ENCODE data around the gene JPH2. TPM values are rescaled to one million over a fixed set of nuclear protein-coding genes. Genes with fewer than 3 reads are reported as not detected.
"Not testable (repeated sequence)": the region's sequence is repeated elsewhere in the genome, so short reads cannot be mapped to it uniquely, and the experiment has no call there.

Gene JPH2
- total RNA-seq = 0.16 TPM

DNA sequence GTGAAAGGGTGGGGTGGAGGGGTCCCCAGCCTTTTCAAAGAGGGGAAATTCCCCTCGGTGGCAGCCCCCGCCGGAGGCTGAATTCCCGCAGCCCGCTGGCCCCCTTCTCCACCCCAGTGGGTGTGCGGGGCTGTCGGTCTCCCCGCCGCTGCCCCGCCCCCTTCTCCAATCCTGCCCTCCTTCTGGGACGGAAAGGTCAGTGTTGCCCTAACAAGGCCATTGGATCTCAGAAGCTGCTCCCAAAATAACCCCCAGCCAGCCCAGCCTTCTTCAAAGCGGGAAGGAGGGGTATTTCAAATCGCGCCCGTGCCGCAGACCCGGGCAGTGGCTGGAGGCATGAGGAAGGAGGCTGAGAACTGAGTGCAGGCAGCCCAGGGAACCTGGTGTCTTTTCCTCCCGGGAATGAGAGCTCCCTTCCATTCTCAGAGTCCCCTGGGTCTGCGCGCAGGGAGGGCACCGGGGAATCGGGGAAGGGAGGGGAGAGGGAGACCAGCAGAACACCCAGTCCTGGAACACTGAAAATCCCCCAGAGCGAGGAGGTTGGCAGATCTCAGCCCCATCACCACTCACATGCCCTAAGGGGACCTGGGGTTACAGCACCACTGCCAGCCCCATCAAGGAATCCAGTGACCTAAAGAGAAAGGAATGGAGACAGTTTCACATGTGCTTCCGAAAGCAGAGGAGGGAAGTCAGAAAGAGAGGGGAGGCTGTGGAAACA, at the start of gene JPH2:
Gene JPH2 (minus strand): TSS at position 135 of the 718 bp plus-strand sequence. CDS start 483 bp downstream, outside the sequence.
- no peak for DNase-seq

DNA sequence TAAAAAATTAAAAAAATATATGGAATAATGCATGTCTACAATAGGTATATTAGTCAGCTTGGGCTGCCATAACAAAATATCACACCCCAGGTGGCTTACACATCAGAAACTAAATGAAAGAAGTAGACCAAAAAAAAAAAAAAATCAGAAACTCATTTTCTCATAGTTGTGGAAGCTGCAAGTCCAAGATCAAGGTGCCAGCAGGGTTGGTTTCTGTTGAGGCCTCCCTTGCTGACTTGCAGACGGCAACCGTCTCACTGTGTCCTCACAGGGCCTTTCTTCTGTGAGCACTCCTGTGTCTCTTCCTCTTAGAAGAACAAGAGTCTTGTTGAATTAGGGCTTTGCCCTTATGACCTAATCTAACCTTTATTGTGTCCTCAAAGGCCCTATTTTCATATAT, 48.7 kb upstream of the JPH2 start:
- no peak for DNase-seq

DNA sequence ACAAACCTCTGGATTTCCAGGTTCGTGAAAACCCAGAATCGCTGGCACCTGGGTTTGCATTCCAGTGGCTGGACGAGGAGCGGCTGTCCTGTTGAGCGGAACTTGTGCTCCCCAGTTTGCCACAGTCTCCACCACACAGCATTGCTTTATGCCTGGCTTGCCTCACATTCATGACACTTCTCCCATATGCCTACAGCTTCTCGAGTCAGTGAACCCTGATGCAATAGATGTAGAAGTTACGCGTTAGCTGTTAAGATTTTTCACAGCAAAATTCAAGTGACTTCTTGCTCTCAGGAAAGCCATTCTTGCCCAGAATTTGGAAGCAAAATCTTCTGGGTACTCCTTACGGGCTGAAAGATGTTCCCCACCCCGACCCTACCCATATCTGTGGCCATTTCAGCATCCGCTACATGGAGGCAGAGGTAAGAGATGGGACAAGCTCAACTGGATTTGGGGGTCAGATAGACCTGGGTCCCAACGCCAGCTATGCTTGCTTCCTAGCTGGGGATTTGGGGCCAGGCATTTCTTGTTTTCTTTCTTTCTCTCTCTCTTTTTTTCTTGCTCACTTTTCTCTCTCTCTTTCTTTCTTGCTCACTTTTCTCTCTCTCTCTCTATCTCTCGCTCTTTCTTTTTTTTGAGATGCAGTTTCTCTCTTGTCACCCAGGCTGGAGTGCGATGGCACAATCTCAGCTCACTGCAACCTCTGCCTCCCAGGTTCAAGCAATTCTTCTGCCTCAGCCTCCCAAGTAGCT, 47.8 kb upstream of the JPH2 start:
- DNase-seq = no peak

DNA sequence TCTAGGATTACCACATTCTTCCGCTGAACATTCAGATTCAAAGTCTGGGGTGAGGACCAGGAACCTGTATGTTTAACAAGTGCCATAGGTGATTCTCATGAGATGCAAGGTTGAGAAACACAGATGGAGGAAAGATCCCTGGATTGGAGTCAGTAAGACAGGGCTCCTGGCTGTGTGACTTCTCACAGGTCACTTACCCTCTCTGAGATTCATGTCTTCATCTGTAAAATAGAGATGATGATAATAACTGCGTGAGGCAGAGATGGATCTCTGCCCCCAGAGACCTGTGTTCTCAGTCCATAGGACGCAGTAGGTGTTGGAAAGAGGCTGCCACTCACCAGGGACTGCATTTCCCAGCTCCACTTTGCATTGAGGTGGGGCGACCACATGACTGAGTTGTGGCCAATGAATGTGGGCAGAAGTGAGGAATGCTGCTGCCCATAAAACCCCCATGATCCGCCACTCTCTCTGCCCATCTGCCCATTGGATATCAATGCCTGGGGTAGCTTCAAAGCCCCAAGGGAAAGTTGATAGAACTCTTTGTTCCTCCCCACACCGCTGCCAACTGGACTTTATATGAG, 46.5 kb upstream of the JPH2 start:
- DNase-seq = no peak

DNA sequence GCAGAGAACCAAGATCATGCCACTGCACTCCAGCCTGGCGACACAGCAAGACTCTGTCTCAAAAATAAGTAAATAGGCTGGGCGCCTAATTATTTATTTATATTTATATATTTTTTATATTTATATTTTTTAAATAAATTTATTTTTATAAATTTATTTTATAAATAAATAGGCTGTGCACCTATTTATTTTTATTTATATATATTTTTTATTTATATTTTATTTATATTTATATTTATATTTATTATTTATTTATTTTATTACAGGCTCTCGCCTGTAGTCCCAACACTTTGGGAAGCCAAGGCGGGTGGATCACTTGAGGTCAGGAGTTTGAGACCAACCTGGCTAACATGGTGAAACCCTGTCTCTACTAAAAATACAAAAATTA, 45.5 kb upstream of the JPH2 start:
- not testable (repeated sequence) for DNase-seq

DNA sequence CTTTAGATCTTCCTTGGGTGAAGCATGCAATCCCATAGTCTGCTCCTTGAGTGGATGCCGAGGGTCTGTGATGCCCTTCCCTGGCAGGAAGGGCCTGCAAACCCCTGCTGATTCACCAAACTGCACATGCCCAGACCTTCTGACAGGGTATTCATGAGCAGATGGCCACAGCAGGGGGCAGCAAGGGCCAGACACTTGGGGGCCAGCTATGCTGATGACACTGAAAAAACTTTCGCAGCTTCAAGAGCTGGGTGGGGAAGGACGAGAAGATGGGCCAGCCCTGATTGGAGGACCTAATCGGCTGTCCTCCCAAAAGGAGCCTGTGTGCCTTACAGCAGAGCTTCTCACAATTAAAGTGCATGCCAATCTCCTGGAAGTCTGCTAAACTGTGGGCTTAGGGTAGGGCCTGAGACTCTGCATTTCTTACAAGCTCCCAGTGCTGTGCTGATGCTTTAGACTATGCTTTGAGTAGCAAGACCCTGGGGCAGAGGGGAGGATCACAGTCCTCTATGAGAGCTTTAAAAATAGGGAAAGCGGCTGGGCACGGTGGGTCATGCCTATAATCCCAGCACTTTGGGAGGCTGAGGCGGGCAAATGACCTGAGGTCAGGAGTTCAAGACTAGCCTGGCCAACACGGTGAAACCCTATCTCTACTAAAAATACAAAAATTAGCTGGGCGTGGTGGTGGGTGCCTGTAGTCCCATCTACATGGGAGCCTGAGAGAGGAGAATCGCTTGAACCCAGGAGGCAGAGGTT, 44.9 kb upstream of the JPH2 start:
- DNase-seq = no peak

DNA sequence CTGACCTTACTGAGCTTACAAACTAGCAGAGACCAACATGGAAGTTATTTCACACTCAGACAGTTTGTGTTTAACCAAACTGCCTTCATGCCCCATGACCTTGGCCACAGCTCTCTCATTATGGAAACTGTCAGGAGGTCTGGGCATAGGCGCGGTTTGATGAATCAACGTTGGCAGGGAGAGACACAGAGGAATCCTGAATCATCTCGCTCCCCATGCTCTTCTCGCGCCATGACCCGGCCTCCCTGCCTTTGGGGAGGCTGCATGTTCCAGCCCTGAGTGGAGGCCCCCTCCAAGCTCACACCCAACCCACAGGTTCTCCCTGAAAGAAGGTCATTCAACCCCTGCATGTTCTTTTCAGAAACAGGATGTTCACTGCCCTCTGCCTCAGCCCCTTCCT, 44.2 kb upstream of the JPH2 start:
- DNase-seq = no peak

DNA sequence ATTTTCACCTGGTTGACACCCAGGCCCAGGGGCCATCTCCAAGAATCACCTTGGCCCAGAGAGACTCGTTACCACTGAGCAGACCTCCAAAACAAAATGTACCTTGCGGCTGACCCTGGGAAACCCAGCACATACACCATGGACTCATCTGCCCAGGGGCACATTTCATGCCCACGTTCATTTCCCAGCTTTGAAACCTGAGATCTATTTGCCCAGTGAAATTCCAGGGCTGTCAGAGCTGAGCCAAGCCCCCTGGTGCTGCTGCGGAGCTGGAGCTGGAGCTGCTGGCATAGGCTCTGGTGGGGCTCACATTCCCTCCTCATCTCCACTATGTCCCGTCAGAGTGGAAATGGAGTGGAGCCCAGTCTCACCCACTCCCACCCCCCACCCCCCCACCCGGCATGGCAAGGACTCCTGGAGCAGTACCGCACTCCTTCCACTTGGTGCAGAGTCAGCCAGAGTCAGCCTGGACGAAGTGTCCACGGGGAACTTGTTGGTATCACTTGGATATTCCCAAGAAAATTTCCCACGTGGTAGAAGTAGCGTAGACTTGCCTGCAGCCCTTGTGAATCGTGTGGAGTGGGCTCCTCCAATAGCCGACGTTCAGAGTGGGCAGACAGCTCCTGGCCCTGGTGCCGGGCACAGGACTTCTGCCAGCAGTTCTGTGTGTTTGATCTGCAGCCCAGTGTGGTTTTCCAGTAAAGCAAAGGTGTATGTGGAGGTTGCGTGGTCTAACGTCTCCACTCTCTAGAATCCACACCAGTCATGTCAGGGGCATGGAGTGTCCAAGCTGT, 41.7 kb upstream of the JPH2 start:
- DNase-seq = no peak

DNA sequence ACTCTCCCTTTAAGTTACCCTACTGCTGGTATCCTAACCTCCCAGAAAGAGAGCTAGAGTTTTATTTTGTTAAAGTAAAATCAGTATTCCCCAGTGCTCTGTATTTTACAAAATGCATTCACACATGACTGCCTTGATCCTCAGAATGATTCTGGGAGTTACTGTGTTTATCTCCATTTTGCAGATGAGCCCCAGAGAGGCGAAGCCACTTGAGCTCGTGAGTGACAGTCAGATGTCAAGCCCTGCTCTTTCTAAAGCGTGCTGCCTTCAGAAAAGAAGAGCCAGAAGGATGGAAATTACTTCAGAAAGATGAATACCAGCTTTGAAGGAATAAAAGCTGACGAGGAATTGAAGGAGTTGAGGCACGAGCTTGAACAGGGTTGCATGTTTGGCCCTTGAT, 37.6 kb upstream of the JPH2 start:
- no peak for DNase-seq

DNA sequence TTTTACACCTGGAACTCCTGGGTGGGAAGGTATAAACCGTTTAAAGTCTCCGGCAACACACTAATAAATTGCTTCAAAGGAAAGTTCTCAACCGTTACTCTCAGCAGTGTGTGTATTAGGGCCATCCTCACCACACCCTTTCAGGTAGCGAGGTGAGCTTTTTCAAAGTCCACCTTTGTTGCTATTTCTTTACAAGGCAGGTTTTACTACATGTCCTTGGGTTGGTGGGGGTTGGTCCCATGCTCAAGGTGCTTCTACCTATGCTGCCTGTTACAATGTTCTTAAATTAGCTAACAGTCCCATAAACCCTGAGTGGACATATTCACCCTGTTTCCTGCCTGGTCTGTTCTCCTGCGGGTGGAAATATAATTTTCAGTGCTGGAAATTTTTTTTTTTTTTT, 36.7 kb upstream of the JPH2 start:
- DNase-seq = no peak

DNA sequence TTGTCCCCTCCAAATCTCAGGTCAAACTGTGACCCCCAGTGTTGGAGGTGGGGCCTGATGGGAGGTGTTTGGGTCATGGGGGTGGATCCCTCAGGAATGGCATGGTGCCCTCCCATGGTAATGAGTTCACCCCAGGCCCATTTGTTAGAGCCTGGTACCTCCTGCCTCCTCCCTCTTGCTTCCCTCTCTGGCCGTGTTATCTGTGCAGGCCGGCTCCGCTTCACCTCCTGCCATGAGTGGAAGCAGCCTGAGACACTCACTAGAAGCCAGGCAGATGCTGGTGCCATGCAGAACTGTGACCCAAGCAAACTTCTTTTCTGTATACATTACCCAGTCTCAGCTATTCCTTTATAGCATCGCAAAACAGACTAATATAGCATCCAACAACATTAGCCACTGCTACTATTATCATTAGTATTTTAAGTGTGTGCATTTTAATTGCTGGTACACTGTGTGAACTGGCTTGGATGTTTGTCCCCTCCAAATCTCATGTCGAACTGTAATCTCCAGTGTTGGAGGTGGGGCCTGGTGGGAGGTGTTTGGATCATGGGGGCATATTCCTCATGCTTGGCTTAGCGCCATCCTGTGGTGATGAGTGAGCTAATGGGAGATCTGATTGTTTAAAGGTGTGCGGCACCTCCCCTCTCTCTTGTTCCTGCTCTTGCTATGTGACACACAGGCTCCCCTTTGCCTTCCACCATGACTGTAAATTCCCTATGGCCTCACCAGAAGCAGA, 35.8 kb upstream of the JPH2 start:
- DNase-seq = no peak

DNA sequence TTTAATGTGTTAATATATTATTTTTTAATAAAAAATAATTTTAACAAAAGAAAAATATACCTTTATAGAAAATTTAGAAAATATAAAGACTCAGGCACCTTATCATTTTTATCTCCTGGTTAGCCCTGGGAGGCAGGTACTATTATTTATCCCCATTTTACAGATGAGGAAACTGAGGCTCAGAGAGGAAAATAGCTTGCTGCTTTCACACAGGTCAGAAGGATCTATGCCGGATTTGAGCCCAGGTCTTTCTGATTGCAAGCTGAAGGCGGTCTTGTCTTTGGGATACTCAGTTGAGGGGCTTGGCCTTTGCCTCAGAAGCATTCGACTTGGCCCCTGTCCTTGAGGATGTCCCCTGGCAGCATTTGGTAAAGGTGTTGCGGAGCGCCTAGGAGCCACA, 35.0 kb upstream of the JPH2 start:
- DNase-seq = no peak

DNA sequence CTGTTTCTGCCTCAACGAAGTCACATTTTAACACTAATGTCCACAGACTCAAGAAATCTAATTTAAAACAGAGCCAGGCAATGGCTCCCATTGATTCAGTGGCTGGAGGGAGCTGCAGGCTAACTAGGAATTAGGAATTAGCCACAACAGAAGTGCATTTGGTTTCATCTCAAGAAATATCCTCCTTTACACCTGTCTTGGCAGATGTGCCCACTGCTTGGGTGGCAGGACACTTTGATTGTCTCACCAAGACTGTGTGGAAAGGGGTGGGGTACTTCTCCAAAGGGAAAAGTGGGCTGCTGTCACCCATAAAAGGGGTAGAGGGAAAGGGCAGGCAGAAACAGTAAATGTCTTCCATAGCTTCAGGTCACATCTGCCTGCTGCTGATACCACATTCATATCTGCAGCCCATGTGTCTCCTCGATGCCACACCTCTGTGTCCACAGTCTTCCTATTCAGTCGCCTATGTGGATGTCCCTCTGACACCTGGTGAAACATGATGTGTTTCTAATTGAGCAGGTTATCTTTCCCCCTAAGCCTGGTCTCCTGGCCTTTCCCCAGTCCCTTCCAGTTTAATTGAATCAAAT, 34.5 kb upstream of the JPH2 start:
- no peak for DNase-seq

DNA sequence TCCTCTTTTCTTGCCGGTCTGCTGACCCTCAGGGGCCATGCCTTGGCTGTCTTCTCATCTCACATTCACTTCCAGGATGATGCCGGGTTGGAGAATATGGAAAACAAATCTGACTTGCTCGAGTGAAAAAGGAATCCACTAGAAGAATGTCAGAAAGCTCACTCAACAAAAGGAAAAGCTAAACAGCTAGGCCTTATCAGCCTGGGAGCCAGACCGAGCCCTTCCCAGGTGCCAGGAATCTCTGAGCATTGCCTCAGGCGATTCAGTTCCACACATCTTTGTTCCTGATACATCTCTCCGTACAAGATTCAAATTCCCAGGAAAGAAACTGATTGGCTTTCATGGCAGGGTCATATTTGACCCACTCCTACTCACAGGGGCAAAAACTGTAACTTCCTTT, 32.8 kb upstream of the JPH2 start:
- DNase-seq = no peak

DNA sequence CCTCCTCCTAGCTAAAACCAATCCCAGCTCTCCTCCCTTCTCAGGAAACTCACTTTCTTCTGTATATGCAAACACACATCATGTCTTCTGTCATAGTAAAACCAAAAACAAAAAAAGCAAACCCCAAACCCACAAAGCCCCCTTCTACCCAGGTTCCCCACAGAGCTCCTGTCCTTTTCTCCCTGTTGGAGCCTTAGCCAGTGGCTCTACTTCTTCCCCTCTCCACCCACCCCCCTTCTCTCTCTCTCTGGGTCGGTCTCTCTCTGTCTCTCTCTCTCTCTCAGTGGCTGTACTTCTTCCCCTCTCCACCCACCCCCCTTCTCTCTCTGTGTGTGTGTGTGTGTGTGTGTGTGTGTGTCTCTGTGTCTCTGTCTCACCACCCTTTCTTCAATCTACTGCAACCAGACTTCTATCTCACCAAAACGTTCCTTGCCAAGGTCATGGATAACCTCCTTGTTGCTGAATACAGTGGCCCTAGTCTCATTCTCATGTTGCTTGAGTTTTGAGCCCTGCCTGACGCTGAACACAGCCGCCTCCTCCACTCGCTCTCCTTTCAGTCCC, 32.3 kb upstream of the JPH2 start:
- no peak for DNase-seq

DNA sequence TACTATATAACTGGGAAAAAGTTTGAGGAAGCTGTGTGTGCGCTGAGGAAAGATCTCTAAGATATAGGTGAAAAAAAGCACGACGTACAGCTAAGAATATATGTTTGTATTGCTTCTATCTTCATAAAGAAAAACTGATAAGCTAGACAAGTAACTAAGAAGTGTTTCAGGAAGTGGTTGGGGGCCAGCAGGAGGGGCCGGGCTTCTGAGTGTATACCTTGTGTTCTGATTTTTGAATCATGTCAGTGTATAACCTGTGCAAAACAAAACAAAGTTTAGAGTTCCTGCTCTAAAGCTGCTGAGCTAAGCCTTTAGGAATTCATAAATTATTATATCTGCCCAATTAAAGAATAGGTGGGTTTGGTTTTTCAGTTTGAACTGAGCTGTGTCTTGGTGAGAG, 31.5 kb upstream of the JPH2 start:
- no peak for DNase-seq

DNA sequence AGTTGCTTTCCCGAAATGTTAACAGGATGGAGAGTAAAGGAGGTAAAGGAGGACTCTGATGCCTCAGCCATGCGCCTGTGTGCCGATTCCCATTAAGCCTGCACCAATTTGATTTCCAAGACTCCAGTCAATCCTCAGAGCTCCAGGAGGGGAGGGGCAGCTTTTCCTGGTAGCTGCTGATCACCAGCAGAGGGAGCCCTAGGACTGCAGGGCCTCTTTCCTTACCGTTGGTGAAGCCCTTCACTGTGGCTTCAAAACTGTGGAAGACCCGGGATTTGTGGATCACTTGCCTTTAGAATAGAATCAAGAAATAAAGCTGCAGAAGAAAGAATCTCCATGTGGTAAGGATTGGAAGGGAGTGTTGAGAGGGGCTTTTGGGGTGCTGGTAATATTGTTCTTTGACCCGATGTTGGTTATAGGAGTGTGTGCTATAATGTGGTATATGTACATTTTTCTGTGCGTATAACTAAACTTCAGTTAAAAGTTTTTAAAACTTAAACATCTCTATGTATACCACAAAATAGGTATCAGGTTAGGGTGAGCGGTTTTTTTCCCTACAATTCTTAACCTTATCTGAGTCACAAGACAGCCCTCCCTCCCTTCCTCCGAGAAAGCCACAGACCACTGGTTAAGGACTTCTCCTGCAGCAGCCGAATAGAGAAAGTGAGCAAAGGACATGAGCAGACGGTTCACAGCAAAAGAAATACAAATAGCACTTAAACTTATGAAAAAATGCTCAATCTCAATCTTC, 30.5 kb upstream of the JPH2 start:
- DNase-seq = peak; percentile 34

DNA sequence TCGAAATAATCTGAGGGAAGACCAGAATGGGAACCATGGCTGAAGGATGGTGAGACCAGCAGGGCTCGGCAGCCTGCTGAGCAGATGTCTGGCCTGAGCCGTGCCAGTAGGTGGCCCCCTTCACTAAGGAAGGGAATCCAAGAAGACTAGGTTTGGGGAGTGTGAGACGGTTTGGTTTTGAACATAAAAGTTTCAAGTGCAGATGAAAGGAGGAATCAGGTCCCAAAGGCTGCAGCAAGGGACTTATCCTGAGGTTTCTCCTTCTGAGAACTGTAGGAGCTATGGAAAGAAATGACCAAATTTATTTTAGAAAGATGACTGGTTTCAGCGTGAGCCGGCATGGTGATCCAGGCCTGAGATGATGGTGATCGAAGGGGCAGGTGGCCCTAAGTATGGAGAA, 28.1 kb upstream of the JPH2 start:
- peak; percentile 46 for DNase-seq

DNA sequence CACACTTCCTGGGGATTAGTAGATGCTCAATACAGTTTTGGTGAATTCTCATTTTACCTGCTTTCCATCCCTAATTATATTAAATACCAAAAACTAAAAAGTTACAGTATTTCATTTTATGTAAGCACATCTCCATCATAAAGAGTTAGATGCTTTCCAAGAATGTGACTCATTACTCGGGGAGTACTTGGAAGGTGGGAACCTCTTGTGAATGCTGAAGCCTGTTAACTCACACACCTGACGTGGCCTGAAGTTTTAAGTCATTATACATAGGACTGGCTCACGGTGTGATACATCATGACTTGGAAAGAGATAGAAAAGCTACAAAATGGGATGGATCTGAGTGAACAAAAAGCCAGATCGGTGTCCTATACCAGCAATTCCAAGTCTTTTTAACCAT, 25.8 kb upstream of the JPH2 start:
- no peak for DNase-seq

All from occipital lobe (tissue), 2 donors.